Left ventricle myocardium superior (tissue), 1 donor: ENCODE measurements around the gene DMWD. TPM values are rescaled to one million over a fixed set of nuclear protein-coding genes. Genes with fewer than 3 reads are reported as not detected.
"Not testable (repeated sequence)": the region's sequence is repeated elsewhere in the genome, so short reads cannot be mapped to it uniquely, and the experiment has no call there.

Experiments used
- ATAC-seq: fragments of 200-7000 bp; cut with Tn5 transposase; one replicate; pipeline ENCODE4 v1.9.1; 2020; ENCODE audit warnings: mild to moderate bottlenecking, moderate library complexity
- DNase-seq: peaks from one replicate; pipeline ENCODE4 v3.0.0-alpha.2; 2020
- intact Hi-C: fragments of 100-400 bp; cut with micrococcal nuclease; formaldehyde crosslinking; loops from one replicate; pipeline ENCODE4 v1.11.0; 2022
- total RNA-seq: library from RNA; stranded (reverse); fragmentation: NEBNext Ultra II Directional; extraction: Animal tissue kit (Norgen Biotek cat#: 25700); gene quantifications from one replicate; pipeline ENCODE4 v1.2.1, GENCODE V29; 2021
- donor health status: DM: no; HTN: yes; CAD: no; lungs with severe emphysema.

The DMWD gene
- total RNA-seq, 1 donor from 2014 or later, result 64.6 TPM

DNA sequence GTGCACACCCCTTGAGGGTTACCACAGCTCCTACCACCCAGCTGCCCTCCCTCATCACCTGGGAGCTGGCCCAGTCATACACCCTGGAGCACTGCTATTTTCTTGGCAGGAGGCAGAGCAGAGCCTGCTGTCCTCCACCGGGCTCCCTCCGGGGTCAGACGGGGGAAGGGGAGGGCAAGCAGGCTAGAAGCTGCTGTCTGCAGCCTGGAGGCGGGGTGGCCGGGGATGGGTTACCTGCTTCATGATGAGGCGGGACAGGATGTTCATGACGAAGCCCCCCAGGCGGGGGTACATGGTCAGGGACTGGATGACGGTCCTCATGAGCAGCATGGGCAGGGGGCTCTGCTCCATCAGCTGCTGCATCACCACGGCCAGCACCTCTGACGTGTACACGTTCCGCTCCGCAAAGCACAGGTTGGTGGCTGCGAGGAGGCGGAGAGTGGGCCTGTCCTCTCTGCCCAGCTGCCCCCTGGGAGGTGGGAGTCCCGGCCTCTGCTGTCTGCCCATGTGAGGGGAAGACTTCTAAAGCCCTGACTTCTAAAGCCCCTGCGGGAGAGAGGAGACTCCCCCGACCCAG is 25.2 kb upstream of the DMWD start:
- ATAC-seq (peak; percentile 12), DNase-seq (no peak)
- intact Hi-C loops, result no loop called here

DNA sequence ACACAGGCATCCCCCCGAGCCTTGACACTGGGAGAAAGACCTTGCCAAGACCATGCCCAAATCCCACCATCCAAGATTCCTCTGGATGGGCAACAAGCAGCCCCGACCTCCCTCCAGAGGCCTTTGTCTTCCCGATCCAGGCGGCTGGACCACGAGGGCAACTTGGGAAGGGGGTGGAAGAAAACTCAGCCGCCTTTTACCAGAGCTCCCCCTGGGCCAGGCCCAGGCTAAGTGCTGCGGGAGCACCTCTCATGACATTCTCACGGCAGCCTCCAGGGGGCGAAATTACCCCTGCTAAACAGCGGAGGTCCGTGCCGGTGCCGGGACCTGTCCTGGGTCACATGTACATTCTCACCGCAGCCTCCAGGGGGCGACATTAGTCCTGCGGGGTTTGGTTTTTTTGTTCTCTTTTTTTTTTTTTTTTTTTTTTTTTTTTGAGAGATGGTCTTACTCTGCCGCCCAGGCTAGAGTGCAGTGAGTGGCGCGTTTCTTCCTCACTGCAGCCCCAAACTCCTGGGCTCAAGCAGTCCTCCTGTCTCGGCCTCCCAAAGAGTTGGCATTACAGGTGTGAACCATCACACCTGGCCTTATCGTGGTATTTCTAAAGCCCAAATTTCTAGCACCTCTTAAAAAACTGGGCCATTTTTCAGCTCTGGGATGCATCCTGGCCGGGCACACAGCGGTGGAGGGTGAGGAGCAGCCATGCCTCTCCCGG is 24.5 kb upstream of the DMWD start:
- ATAC-seq, result peak; percentile 86
- peak; percentile 94 for DNase-seq
- intact Hi-C loops, result no loop called here

DNA sequence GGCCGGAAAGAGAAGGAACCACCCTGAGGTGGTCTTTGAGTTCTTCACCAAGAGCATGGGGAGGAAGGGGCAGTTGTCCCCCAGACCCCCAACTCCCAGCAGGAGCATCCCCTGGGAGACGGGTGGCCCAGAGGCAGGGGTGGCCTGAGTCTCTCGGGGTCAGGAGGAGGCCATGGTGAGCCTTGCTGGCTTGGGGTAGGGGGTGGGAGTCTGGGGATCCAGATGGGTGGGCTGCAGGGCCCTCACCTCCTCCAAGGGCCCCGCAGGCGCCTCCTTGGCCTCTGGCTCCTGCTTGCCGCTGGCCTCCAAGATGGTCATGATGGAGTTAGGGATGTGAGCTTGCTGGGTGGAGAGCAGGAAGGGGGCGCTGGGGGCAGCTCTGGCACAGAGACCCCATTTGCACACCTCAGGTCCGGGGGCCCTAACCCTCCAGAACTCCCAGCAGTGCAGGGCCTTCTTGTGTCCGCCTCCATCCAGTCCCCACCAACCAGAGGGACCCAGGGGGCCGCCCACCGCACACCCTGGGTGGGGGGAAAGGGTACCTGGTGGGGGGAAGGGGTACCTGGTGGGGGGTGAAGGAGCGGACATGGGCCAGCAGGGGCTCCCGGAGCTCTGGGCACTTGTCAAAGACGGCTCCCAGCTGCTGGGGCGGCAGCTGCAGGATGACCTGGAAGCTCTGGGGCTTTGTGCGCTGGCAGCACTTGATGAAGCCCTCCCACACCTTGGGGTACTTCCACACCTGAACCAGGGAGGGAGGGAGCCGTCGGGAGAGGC is 23.8 kb upstream of the DMWD start:
- no peak for DNase-seq
- ATAC-seq, result peak; percentile 6
- intact Hi-C loops, result no loop called here

DNA sequence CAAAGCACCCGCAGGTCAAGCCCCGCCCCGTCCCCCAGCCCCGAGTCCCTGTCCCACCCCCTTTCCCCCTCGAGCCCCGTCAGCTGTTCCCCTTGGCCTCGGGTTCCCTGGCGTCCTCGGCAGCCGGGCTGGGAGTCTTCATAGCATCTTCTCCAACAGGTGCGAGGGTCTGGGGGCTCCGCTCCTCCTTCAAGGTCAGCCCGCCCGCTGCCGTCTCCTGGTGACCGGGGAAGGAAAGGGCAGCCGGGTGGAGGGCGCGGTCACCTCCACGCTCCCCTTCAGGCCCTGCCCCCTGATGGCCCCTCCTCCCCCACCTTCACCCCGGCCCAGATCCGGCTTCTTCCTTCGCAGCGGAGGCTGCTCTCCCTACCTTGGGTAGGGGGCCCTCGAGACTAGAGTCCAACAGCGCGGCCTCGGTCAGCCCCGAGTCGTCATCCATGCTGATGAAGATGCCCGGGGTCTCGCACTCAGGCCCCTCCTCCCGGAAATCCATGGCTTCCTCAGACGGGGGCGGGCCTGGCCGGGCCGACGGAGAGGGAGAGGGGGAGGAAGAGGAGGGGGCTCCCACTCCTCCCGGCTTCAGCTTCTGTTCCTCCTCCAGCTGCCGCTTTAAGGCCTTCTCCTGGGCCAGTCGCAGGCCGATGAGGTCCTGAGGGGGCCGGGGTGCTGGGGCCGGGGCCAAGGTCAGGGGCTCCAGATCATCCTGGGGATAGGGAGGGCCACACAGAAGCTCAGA is 23.0 kb upstream of the DMWD start:
- intact Hi-C loops, result no loop called here
- ATAC-seq (peak; percentile 37), DNase-seq (peak; percentile 44)

DNA sequence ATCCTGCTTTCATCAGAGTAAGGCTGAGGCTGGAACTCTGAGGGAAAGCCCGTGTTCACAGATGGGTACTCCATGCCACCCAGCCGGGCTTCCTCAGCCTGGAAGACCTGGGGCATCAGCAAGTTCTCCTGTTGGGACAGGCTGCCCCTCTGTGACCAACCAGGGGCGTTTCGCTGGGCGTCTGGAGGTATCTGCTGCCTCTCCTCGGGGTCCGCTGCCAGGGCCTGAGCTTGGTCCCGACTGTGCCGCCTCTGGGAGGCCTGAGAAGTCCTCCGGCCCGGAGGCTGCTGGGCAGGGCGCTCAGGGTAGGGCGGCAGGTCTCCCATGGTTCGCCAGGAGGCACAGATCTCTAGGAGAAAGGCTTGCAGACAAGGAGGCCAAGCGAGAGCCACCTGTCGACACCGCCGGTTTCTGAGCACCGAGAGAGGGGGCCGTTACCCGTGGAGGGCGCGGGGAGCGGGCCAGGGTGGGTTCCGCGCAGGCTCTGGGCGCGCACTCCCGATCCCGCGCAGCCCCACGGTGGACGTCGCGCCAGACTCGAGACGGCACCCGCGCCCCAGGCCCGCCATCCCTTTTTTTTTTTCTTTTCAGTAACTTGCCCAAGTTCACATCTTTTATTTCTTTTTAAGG is 22.3 kb upstream of the DMWD start, which contains the start of gene RSPH6A:
RSPH6A (minus strand) TSS at position 458 of the 630 bp plus-strand sequence; CDS start at position 326, 132 bp downstream.
- intact Hi-C loops, result no loop called here
- DNase-seq (no peak), ATAC-seq (peak; percentile 7)

DNA sequence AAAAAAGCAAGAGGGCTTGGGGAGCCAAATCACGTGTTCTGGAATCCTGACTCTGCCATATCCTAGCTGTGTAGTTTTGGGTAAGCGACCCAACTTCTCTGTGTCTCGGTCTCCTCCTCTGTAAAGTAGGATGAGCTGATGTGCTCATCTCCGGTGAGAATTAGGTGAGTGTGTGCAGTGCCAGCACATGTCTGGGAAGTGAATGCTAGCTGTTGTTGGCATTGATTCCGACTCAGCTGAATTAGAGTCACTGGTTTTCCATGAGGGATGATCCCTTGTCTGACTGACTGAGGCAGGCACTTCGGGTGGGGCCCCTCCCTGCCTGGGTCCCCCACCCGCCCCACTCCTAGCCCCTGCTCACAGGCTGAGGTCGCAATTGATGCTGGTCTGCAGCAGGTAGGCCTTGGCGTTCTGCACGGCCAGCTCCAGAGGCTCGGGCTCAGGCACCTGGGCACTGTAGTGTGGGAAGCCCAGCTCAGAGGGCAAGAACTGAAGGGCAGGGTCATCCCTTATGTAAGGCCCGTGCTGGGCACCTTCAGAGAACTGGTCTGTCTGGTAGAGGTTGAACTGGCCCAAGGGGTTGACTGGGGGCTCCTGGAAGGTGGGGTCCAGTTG is 21.6 kb upstream of the DMWD start:
- no peak for ATAC-seq
- intact Hi-C loops, result no loop called here
- no peak for DNase-seq

DNA sequence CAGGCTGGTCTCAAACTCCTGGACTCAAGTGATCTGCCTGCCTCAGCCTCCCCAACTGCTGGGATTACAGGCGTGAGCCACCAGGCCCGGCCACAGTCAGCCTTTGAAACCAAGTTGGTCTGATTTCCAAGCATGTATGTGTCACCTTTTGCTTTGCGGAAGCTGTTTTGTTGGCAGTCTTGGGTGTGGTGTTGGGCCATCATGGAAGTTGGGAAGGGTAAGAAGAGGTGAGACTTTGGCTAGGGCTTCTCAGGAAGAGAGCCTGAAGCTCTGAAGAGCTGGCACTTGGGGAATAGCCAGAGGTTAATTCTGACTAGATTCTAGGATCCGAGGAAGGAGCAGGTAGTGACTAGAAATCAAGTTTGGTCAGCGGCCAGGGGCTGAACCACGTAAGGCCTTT is 19.7 kb upstream of the DMWD start:
- ATAC-seq, result no peak
- DNase-seq, result no peak
- intact Hi-C loops, result no loop called here

DNA sequence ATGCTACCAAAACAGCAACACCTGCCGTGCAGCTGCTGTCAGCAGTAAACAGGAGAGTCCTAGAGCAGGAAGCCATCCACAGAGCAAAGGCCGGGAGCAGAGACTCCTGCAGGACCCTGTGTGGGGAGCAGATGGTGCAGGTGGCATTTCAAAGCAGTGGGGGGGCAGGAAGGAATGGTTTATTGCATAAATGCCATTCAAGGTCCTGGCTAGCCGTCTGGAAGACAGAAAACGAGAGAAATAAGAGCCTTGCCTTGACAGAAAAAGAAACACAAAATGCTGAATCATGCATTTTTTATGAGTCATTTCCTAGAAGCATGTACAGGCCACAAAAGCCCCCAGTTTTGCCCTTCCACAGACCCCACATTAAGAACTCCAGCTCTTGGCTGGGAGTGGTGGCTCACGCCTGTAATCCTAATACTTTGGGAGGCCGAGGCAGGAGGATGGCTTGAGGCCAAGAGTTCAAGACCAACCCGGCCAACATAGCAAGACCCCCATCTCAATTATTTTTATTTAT is 17.1 kb upstream of the DMWD start:
- no peak for DNase-seq
- ATAC-seq, result no peak
- intact Hi-C loops, result no loop called here

DNA sequence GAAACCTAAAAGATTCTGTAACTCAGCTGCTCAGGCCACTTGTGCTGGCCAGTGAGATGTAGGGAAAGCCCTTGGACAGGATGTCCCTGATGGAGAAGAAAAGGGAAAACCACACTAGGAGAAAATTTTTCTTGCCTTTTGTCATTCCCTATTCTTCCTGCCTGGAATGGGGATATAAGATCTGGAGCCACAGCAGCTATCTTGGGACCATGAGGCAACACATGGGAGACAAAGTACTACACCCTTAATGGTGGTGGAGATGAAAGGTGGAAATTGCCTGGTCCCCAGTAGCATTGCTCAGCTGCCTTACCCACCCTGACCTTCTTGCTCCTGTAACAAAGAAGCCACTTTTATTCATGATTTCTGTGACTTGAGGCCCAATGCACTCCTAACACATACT is 13.1 kb upstream of the DMWD start:
- no peak for ATAC-seq

DNA sequence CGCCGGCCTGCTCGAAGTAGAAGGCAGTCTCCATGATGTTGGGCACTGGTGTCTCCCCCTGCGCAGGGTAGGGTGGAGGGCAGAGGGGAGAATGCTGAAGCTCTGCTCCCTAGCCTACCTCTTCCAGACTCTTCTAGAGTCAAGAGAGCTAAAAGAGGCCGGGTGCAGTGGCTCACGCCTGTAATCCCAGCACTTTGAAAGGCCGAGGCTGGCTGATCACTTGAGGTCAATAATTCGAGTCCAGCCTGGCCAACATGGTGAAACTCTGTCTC is 12.2 kb upstream of the DMWD start:
- intact Hi-C loops, result no loop called here
- no peak for ATAC-seq

More for the DNA sequence above, 13.1 kb upstream of the DMWD start:
- intact Hi-C loops, result no loop called here
- DNase-seq, result no peak

DNA sequence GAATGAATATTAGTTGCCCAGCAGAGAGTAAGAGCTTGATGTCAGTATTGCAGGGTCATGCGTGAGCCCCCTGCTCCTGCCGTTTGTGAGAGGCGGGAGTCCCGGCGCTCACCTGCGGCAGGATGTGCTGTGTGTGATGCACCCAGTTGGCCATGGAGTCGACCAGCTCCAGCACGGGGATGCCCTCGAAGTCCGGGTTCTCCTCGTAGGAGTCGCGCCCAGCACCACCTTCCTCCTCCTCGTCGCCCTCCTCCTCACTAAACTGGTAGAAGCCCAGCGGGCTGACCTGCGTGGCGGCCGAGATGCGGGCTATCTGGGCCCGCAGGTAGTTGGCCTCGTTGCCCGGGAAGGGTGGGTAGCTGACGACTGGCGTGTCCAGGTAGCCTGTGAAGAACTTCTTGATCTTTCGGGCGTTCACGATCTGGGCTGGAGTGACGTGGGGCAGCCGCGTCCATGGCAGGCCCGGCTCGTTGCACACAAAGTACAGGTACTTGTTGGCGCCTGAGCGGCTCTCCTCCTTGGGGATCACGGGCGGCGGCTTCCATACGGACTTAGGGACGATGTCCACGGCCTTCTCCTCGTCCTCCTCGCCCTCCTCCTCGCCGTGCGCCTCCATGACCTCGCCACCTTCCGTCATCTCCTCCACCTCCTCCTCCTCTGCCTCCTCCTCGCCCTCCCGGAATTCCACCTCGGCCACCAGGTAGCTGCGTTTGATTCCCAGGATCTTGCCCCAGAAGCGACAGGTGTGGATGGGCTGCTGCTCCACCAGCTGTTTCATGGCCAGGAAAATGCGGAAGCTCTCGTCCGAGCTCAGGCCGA is 11.7 kb upstream of the DMWD start:
- DNase-seq, result no peak
- no peak for ATAC-seq
- intact Hi-C loops, result no loop called here

More for the DNA sequence above, 12.2 kb upstream of the DMWD start:
- no peak for DNase-seq

DNA sequence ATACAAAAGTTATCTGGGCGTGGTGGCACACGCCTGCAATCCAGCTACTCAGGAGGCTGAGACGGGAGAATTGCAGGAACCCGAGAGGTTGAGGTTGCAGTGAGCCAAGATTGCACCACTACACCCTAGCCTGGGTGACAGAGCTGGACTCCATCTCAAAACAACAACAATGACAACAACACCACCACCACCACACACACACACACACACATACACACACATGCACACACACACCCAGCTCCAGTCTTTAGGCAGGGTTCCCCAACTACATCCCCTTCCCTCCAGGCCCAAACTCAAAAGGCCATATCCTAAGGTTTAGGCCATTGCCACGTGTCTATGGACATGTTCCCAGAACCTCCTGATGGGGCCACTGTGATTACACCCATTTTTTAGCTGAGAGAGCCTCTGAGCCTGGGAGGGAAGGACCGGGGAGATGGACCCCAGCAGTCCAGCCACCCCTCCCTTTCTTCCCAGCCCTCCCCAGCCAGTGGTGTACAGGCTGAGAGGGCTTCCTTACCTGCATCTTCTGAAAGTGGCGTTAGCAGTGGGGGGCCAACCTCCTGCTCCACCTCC is 9.0 kb upstream of the DMWD start:
- ATAC-seq (no peak), DNase-seq (no peak)
- intact Hi-C loops, result no loop called here

DNA sequence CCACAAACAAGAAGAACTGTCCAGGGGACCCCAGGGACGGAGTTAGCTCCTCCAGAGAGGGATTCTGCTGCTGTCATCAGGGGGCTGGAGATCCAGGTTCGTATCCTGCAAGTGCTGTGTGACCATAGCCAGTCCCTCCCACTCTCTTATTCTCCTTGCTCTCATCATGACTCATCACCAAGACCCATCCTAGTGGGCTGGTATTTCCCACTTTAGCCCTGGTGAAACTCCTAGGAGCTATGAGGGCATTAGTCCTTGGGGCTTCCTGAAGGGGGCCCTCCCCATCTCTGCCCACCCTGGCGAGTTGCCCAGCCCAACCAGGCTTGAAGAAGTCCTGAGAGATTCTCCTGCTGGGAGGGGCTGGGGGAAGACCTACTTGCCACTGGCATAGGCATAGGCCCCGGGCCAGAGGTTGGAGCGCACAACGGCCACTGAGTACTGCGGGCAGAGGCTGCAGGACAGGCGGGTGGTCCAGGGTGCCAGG is 7.5 kb upstream of the DMWD start:
- DNase-seq (no peak), ATAC-seq (no peak)
- intact Hi-C loops, result no loop called here

DNA sequence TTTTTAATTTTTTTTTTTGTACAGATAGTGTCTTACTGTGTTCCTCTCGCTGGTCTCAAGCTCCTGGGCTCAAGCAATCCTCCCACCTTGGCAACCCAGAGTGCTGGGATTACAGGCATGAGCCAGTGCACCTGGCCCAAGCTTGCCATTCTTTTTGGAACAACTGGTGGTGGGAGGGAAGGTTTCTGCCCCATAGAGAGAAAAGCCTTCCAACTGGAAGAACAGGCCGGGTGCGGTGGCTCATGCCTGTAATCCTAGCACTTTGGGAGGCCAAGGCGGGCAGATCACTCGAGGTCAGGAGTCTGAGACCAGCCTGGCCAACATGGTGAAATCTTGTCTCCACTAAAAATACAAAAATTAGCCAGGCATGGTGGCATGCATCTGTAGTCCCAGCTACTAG is 6.9 kb upstream of the DMWD start:
- DNase-seq, ATAC-seq, intact Hi-C loops: not testable (repeated sequence)

DNA sequence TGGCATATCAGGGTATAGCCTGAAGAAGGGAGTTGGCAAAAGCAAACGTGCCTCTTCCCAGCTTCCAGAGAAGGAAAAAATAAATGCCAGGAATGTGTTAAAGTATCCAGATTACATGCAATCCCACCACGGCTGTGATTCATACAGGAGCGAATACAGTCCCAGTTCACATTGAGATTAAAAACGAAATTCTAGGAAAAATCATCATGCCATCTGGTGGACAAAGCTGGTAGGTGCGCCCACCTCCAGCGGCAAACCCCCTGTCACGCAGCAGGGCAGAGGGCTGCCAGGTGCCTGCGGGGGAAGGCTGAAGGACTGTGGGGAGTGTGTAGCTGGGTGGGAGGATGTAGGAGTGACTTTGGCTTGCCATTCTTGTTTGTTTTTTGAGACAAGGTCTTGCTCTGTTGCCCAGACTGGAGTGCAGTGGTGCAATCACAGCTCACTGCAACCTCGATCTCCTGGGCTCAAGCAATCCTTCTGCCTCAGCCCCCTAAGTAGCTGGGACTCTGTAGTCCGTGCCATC is 6.4 kb upstream of the DMWD start:
- intact Hi-C loops, result no loop called here
- peak; percentile 68 for DNase-seq
- ATAC-seq, result peak; percentile 82

DNA sequence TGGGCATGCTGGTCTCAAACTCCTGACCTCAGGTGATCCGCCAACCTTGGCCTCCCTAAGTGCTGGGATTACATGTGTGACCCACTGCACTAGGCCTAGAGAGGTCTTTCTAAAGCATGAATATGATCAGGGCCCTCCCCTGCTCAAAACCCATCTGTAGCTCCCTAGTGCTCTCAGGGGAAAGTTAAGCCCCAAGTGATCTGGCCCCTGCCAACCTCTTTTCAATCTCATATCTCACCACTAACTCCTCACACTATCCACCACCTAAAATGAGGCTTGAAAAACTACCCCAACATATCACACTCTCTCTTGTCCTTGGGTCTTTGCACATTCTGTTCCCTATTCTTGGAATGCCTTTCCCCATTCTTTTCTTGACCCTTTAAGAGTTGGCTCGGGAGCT is 2.0 kb upstream of the DMWD start:
- no peak for ATAC-seq
- intact Hi-C loops, result no loop called here
- no peak for DNase-seq

DNA sequence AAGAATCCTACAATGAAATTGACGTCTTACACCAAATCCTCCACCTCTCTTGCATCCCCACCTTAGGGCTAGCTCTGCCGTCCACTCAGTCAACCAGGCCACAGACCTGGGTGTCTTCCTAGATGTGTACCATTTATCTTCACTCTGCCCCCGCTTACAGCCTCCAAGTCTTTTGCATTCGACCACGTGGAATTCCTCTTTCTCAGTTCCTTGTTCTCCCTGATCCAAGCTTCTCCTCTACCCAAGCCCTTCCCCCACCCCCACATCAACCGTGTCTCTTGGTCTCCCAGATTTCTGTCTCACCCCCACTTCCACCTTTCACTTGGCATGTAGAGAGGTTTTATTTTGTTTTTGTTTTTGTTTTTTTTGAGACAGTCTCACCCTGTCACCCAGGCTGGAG is 1.2 kb upstream of the DMWD start:
- intact Hi-C loops, result no loop called here
- no peak for ATAC-seq
- no peak for DNase-seq
